ENCODE results near the gene KIRREL1. TPM values are rescaled to one million over a fixed set of nuclear protein-coding genes. Genes with fewer than 3 reads are reported as not detected.
A peak's percentile ranks its signal among the peaks of the same experiment; 100 is the strongest.

KIRREL1 gene
- polyA plus RNA-seq, 1 donor (not counting 4 experiments of a cell fraction or from before 2014, with no cell fraction given): 19.7 TPM

DNA sequence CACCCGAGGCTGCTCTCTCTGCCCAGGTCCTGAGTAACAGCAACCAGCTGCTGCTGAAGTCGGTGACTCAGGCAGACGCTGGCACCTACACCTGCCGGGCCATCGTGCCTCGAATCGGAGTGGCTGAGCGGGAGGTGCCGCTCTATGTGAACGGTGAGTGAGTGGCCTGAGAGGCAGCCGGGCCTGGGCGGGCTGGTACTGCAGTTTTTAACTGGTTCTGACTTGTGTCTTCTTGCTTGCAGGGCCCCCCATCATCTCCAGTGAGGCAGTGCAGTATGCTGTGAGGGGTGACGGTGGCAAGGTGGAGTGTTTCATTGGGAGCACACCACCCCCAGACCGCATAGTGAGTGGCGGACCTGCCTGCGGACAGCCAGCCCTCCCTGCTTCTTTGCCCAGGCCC lies 96.0 kb downstream of the KIRREL1 start:
- H3K4me1 ChIP-seq (ENCODE audit: control insufficient read depth, extremely low read depth, insufficient read depth, low read length): no peaks in the 10 kb centered on the region
- dilution Hi-C loops (cut with MboI; ENCODE audit: extremely low pct_ligation_motif_present, low sequenced_read_pairs): no loop called here
- H3K27me3 ChIP-seq (ENCODE audit: control insufficient read depth, extremely low read depth, insufficient read depth, low read length): no peaks in the 10 kb centered on the region
- no peaks in the 10 kb centered on the region for H4K20me1 ChIP-seq (ENCODE audit: control insufficient read depth, extremely low read depth, insufficient read depth, low read length)
- no peak overlapping the region for H3K27ac ChIP-seq (ENCODE audit: control insufficient read depth, insufficient read depth, low read length)
- no peak for TF ChIP-seq EZH2 (IDR thresholded peaks at IDR 0.05; ENCODE audit: low read length)
- TF ChIP-seq CTCF (optimal IDR thresholded peaks at IDR 0.05 in 1 of 3, IDR thresholded peaks at IDR 0.05 in 1 of 3, conservative IDR thresholded peaks at IDR 0.05 in 1 of 3; ENCODE audit: extremely low read depth in 1 of 3, insufficient read depth in 2 of 3, low read length in 3 of 3): no peak
- H3K4me3 ChIP-seq (ENCODE audit: control insufficient read depth in 2 of 3, extremely low read depth in 1 of 3, insufficient read depth in 2 of 3, low read depth in 1 of 3, low read length in 3 of 3): no peak overlapping the region
- H3K36me3 ChIP-seq (ENCODE audit: control insufficient read depth in 2 of 2, extremely low read depth in 1 of 2, insufficient read depth in 2 of 2, low read length in 2 of 2): peaks cover 62% of the 10 kb centered on the region in 2 experiments
- H3K79me2 ChIP-seq (ENCODE audit: control insufficient read depth, insufficient read depth, low read length): no peaks in the 10 kb centered on the region
- H3K4me2 ChIP-seq (ENCODE audit: control insufficient read depth, extremely low read depth, insufficient read depth, low read depth, low read length): no peak overlapping the region
- H3K9me1 ChIP-seq (ENCODE audit: control insufficient read depth, extremely low read depth, insufficient read depth, low read length): no peaks in the 10 kb centered on the region
- DNase-seq (ENCODE audit: low read depth, low spot score) (no peak), FAIRE-seq (no peak)
- no peak overlapping the region for H2AFZ ChIP-seq (ENCODE audit: control insufficient read depth, low read length)
- H3K9ac ChIP-seq (ENCODE audit: control insufficient read depth, extremely low read depth, insufficient read depth, low read length): no peak overlapping the region
- no peaks in the 10 kb centered on the region for H3K9me3 ChIP-seq (ENCODE audit: control insufficient read depth, low read depth, low read length)

DNA sequence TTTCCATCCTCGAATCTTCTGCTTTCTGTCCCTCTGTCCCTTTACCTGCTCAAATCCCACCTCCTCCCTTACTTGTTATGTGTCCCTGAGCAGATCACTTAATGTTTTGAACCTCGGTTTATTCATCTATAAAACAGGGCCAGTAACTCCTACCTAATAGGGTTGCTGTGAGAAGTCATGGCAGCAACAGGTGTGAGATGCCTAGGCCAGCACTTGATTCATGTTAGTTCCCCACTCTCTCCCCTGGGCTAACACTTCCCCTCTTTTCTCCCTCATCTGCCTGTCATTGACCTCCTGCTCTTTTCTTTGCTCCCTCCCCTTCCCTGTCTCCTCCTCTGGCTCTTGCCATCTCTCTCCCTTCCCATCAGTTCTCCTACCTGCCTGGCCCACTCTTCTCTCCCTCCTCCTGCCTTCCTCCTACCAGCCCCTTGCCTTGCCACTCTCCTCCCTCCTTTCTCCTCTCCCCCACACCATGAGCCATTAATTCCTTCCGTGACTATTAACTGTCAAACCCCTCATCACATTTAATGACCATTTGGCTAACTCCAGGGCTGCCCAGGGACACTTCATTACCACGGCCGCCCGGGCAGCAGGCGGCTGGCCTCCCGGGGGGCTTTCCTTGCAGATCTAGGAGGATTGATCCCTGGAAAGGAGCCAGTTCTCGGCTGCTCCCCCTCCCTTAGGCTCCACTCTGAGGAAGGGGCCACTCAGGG lies 96.6 kb downstream of the KIRREL1 start:
- no peak overlapping the region for H3K27ac ChIP-seq (ENCODE audit: control insufficient read depth, insufficient read depth, low read length)
- H2AFZ ChIP-seq (ENCODE audit: control insufficient read depth, low read length): no peak overlapping the region
- no peaks in the 10 kb centered on the region for H3K27me3 ChIP-seq (ENCODE audit: control insufficient read depth, extremely low read depth, insufficient read depth, low read length)
- H3K79me2 ChIP-seq (ENCODE audit: control insufficient read depth, insufficient read depth, low read length): no peaks in the 10 kb centered on the region
- no peak overlapping the region for H3K4me2 ChIP-seq (ENCODE audit: control insufficient read depth, extremely low read depth, insufficient read depth, low read depth, low read length)
- no peak for DNase-seq (ENCODE audit: low read depth, low spot score)
- peak; percentile 5 for FAIRE-seq
- no peak overlapping the region for H3K4me3 ChIP-seq (ENCODE audit: control insufficient read depth in 2 of 3, extremely low read depth in 1 of 3, insufficient read depth in 2 of 3, low read depth in 1 of 3, low read length in 3 of 3)
- no peak overlapping the region for H3K9ac ChIP-seq (ENCODE audit: control insufficient read depth, extremely low read depth, insufficient read depth, low read length)
- H3K4me1 ChIP-seq (ENCODE audit: control insufficient read depth, extremely low read depth, insufficient read depth, low read length): no peaks in the 10 kb centered on the region
- H3K9me1 ChIP-seq (ENCODE audit: control insufficient read depth, extremely low read depth, insufficient read depth, low read length): no peaks in the 10 kb centered on the region
- TF ChIP-seq EZH2 (IDR thresholded peaks at IDR 0.05; ENCODE audit: low read length) (no peak), CTCF (optimal IDR thresholded peaks at IDR 0.05 in 1 of 3, IDR thresholded peaks at IDR 0.05 in 1 of 3, conservative IDR thresholded peaks at IDR 0.05 in 1 of 3; ENCODE audit: extremely low read depth in 1 of 3, insufficient read depth in 2 of 3, low read length in 3 of 3) (no peak)
- no peaks in the 10 kb centered on the region for H3K9me3 ChIP-seq (ENCODE audit: control insufficient read depth, low read depth, low read length)
- dilution Hi-C loops (cut with MboI; ENCODE audit: extremely low pct_ligation_motif_present, low sequenced_read_pairs): no loop called here
- H4K20me1 ChIP-seq (ENCODE audit: control insufficient read depth, extremely low read depth, insufficient read depth, low read length): no peaks in the 10 kb centered on the region
- H3K36me3 ChIP-seq (ENCODE audit: control insufficient read depth in 2 of 2, extremely low read depth in 1 of 2, insufficient read depth in 2 of 2, low read length in 2 of 2): peaks cover 58 to 59% of the 10 kb centered on the region in 2 experiments

All from keratinocyte (primary cell).